GM18867 (cell line): Measurements from ENCODE around the gene HFE.
"Not testable (repeated sequence)": the region's sequence is repeated elsewhere in the genome, so short reads cannot be mapped to it uniquely, and the experiment has no call there.

ENCODE experiments used
- ATAC-seq: cut with Tn5 transposase; IDR thresholded peaks from one replicate; pipeline ENCODE4 v1.9.1; 2021; ENCODE audit warnings: mild to moderate bottlenecking, moderate library complexity; ENCODE audit not compliant: unreplicated experiment

Gene HFE, protein sequence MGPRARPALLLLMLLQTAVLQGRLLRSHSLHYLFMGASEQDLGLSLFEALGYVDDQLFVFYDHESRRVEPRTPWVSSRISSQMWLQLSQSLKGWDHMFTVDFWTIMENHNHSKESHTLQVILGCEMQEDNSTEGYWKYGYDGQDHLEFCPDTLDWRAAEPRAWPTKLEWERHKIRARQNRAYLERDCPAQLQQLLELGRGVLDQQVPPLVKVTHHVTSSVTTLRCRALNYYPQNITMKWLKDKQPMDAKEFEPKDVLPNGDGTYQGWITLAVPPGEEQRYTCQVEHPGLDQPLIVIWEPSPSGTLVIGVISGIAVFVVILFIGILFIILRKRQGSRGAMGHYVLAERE

DNA sequence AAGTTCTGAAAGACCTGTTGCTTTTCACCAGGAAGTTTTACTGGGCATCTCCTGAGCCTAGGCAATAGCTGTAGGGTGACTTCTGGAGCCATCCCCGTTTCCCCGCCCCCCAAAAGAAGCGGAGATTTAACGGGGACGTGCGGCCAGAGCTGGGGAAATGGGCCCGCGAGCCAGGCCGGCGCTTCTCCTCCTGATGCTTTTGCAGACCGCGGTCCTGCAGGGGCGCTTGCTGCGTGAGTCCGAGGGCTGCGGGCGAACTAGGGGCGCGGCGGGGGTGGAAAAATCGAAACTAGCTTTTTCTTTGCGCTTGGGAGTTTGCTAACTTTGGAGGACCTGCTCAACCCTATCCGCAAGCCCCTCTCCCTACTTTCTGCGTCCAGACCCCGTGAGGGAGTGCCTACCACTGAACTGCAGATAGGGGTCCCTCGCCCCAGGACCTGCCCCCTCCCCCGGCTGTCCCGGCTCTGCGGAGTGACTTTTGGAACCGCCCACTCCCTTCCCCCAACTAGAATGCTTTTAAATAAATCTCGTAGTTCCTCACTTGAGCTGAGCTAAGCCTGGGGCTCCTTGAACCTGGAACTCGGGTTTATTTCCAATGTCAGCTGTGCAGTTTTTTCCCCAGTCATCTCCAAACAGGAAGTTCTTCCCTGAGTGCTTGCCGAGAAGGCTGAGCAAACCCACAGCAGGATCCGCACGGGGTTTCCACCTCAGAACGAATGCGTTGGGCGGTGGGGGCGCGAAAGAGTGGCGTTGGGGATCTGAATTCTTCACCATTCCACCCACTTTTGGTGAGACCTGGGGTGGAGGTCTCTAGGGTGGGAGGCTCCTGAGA, at the start of gene HFE:
Gene HFE, plus strand, starts transcription at position 146 of the 832 bp plus-strand sequence. Its CDS starts 12 bp downstream, at position 158.
- no peak for ATAC-seq

DNA sequence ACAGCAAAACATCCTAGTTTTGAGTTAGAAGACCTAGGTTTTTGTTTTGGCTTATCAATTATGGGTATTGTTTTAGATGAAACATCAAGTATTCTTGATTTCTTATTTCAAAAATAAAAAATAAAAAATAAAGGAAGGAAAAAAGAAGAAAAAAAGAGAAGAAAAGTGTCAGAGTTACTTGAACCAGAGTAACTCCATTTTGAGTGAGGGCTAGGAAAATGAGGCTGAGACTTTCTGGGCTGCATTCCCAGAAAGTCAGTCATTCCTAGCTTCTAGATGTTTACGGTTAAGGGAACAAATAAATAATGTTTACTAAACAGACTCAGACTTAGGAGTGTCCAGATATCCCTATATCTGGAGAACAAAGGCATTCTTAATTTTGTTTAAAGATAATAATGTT, 45.3 kb upstream of the HFE start:
- ATAC-seq: no peak

DNA sequence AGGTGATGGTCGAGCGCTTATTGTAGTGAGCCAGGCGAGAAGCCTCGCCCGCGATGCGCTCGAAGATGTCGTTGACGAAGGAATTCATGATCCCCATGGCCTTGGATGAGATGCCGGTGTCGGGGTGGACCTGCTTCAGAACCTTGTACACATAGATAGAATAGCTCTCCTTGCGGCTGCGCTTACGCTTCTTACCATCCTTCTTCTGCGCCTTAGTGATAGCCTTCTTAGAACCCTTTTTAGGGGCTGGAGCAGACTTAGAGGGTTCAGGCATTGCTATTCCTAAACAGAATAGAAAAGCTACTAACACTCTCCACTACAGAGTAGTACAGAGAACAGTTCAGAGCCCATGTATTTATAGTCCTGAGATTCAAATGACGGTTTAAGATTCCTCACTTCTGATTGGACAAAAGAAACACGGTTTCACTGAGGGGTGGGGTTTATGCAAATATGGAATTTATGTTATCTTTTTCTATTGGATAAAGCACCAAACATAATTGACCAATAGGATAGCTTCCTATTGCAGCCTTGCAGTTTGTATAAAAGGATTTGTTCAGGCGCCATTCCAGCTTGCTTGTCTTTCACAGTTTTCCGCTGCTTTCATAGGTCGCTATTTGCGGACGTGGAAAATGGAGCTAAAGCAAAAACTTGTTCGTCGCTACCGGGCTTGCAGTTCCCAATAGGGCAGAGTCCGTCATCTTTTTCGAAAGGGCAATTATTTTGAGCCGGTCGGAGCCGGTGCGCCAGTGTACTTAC, 43.7 kb upstream of the HFE start:
- peak; percentile 62 for ATAC-seq

GRCh38 chr6:26044140-26045064, 42.8 kb upstream of the HFE start:
- peak; percentile 32 for ATAC-seq

DNA sequence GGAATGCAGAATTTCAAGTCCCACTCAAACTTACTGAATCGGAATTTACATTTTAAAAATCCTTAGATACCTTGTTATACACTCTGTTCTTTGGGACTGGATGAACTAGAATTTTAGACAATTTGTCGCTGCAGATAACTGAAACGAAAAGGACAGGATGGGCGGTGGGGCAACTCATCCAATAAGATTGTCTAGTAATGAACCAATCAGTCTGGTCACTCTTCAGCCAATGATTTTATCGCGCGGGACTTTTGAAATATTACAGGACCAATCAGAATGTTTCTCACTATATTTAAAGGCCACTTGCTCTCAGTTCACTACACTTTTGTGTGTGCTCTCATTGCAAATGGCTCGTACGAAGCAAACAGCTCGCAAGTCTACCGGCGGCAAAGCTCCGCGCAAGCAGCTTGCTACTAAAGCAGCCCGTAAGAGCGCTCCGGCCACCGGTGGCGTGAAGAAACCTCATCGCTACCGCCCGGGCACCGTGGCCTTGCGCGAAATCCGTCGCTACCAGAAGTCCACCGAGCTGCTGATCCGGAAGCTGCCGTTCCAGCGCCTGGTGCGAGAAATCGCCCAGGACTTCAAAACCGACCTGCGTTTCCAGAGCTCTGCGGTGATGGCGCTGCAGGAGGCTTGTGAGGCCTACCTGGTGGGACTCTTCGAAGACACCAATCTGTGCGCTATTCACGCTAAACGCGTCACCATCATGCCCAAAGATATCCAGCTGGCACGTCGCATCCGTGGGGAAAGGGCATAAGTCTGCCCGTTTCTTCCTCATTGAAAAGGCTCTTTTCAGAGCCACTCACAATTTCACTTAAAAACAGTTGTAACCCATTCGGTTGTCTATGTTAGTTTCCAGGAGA, 41.9 kb upstream of the HFE start:
- ATAC-seq: peak; percentile 48

GRCh38 chr6:26045928-26046368, 41.3 kb upstream of the HFE start:
- peak; percentile 3 for ATAC-seq

GRCh38 chr6:26047329-26047728, 39.9 kb upstream of the HFE start:
- ATAC-seq: not testable (repeated sequence)

DNA sequence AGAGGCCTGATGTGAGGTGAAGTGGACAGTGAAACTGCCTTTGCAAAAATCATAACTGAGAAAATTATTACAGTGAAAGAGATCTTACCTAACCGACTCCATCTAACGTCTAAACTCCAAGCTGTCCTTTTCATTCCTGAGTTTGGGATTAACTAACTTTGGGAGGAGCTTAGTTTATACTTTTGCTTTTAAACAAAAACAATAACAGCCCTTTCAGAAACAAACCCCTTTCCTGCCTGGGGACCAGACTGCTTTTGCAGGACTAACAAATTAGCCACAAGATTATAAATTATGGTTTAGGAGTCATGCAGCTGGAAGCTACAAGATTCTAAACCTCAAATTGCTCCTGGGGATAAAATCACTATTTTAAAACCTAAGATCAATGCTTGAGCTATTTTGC, 38.6 kb upstream of the HFE start:
- ATAC-seq: no peak

DNA sequence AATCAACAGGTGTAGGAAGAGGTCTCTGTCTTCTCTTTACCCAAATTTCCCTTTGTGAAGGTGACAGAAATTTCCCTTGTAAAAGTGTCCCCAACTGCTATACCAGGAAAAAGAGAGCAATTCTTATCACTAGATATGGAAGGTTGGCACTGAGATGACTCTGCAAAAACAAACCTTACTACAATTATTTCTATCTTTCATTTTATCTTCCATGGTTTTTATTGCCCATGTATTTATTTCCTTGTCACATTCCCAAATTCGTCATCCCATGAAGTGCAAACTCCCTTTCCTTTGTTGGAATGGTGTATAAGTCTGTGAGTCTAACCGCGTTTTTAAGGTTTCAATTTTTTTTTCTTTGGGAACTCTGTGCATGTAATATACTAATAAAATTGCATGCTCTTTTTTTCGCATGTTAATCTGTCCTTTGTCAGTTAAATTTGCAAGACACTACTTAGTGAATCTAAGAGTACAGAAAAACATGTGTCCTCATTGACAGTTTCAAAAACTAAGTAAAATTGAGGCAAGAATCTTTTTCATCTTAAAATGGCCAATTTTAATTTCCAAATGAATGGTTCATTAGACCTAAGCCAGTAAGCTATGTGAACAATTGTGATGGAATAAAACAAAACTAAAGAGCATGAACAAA, 35.4 kb upstream of the HFE start:
- no peak for ATAC-seq

DNA sequence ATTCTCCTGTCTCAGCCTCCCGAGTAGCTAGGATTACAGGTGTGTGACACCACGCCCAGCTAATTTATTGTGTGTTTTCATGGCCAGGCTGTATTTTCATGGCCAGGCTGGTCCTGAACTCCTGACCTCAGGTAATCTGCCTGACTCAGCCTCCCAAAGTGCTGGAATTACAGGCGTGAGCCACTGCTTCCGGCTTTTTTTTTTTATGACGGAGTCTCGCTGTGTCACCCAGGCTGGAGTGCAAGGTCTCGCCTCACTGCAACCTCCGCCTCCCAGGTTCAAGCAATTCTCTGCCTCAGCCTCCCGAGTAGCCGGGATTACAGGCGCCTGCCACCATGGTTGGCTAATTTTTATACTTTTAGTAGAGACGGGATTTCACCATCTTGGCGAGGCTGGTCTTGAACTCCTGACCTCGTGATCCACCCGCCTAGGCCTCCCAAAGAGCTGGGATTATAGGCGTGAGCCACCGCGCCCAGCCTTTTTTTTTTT, 34.4 kb upstream of the HFE start:
- not testable (repeated sequence) for ATAC-seq

GRCh38 chr6:26053992-26054780, 33.0 kb upstream of the HFE start:
- ATAC-seq: no peak

GRCh38 chr6:26054781-26055718, 32.2 kb upstream of the HFE start:
- peak; percentile 55 for ATAC-seq

DNA sequence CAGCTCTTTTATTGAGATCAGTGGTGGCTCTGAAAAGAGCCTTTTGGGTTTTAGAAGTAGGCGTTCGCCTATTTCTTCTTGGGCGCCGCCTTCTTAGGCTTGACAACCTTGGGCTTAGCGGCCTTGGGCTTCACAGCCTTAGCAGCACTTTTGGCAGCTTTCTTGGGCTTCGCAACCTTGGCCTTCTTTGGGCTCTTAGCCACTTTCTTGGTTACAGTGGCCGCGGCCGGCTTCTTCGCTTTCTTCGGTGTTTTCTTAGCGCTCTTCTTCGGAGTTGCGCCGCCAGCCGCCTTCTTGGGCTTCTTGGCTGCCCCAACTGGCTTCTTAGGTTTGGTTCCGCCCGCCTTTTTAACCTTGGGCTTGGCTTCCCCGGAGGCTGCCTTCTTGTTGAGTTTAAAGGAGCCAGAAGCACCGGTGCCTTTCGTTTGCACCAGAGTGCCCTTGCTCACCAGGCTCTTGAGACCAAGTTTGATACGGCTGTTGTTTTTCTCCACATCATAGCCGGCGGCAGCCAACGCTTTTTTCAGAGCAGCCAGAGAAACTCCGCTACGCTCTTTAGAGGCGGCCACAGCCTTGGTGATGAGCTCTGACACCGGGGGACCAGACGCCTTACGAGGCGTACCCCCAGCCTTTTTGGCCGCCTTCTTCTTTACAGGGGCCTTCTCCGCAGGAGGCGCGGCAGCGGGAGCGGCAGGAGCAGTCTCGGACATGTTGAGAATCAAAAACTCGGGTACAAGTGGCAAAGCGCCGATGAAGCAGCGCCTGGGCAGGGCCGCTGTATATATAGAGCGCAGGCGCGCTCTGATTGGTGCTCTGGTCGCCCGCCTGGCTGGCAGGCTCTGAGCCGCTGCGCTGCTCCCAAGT, 31.3 kb upstream of the HFE start:
- ATAC-seq: peak; percentile 76

- no peak for ATAC-seq
These were observed 30.5 kb upstream of the HFE start for GRCh38 chr6:26056583-26057350.

DNA sequence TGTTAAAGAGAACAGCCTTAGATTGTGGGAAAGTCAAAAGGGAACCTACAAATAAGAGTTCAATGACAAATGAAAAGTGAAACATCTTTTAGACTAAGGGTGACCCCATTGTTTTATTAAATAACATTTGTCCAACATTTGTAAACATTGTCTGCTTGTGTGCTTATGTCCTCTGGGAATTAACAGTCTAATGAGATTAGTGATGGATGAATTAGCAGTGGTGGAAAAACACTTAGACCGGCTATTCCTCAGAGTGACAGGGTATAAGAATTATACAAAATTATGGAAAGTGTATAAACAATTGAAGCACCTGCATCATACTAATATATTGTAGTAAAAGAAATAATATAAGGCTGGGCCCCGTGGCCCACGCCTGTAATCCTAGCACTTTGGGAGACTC, 29.3 kb upstream of the HFE start:
- ATAC-seq: no peak
